NK-92 treated with Interleukin-12 subunit alpha and Interleukin-12 subunit beta, amount 100 ng/mL, for 24 hours (cell line): ENCODE data around the gene SERPING1.

Experiments used
- DNase-seq: peaks from one replicate; lab custom pipeline; 2025; lab: John Stamatoyannopoulos, UW

The SERPING1 gene

GRCh38 chr11:57597916-57598830 is 688 bp downstream of the SERPING1 start:
- no peak for DNase-seq

DNA sequence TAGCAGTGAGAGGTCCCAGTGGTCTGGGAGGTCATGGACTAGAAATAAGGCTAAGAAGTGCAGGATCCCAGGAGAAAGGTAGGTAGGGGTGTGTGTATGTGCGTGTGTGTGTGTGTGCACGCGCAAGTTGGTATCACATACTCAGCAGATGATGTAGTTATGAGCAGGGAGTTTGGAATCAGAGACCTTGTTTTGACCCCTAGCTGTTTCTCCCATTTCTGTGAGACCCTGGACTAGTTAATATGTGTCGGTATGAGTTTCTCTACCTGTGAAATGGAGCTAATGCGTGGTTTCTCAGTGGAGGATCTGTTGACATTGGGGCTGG is 1.3 kb downstream of the SERPING1 start:
- DNase-seq = no peak

DNA sequence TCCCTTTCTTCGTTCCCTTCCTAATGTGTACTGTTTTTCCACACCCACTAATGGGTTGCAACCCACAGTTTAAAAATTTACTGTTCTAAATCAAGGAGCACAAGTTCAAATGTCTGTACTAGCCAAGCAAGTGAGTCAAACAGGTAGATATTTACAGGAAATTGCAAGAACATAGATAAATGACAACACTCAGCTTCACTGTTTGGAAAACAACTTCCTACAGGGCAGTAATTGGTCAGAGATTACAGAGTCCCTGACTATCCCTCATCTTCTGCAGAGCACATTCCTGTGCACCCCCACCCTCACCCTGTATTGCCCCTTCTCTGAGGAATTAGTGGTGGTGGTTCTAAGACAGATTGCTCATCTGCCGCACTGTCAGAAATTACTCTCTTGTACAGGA is 1.9 kb downstream of the SERPING1 start:
- DNase-seq = no peak

GRCh38 chr11:57601297-57601696 is 3.8 kb downstream of the SERPING1 start:
- DNase-seq = no peak

- DNase-seq = no peak
Observed at GRCh38 chr11:57604296-57605027, 7.0 kb downstream of the SERPING1 start.

DNA sequence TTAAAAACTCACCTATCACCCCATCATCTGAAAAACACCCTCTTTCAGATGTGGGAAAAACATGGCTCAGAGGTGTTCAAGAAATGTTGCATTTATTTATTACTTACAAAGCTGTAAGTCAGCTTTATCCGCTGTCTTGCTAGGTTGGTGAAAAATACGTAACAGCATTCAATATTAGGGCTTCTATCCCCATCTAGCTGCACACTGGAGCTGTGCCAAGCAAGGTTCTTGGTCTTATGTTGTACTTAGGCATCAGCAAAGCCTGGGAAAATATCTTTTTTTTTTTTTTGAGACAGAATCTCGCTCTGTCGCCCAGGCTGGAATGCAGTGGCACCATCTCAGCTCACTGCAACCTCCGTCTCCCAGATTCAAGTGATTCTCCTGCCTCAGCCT is 7.5 kb downstream of the SERPING1 start:
- no peak for DNase-seq

DNA sequence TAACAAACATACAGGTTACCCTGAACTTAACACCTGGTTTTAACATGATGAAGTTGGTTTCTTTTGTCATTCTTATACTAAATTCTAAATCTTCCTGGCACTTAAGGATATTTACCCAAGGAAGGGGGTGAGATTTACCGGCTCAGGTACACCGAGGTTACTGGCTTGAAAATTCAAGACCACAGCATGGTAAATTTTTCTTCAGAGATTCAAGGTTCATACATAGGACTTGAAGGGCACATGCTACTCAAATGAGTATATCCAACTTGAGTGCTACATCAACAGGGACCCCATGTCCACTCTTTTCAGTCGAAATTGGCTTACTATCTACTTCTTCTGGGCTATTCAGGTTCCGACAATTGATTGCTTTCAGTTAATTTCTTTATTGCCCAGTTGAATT is 12.7 kb downstream of the SERPING1 start:
- no peak for DNase-seq

DNA sequence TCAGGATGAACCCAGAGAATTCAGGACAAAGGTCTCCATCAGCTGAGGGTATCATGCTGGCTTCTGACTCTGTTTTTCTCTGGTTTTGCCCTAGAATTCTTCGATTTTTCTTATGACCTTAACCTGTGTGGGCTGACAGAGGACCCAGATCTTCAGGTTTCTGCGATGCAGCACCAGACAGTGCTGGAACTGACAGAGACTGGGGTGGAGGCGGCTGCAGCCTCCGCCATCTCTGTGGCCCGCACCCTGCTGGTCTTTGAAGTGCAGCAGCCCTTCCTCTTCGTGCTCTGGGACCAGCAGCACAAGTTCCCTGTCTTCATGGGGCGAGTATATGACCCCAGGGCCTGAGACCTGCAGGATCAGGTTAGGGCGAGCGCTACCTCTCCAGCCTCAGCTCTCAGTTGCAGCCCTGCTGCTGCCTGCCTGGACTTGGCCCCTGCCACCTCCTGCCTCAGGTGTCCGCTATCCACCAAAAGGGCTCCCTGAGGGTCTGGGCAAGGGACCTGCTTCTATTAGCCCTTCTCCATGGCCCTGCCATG is 16.8 kb downstream of the SERPING1 start:
- DNase-seq = no peak

GRCh38 chr11:57615308-57615707 is 17.8 kb downstream of the SERPING1 start:
- no peak for DNase-seq

DNA sequence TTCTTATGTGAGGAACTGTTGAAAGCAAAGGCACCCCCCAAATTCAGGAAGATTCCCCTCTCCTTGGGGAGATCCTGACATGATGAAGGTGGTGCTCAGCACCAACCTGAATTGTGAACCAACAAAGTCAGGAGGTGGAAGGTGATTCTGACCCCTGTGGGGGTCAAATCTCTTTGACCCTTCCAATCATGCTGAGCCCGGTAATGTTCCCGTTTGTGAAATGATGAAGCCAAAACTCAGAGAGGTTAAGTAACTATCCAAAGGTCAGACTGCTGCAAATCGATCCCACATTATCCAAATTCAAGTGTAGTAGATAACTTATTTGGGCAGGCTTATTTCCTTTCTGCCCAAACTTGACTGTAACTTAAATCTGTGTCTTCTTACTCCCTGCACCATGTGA is 19.1 kb downstream of the SERPING1 start:
- DNase-seq = no peak

DNA sequence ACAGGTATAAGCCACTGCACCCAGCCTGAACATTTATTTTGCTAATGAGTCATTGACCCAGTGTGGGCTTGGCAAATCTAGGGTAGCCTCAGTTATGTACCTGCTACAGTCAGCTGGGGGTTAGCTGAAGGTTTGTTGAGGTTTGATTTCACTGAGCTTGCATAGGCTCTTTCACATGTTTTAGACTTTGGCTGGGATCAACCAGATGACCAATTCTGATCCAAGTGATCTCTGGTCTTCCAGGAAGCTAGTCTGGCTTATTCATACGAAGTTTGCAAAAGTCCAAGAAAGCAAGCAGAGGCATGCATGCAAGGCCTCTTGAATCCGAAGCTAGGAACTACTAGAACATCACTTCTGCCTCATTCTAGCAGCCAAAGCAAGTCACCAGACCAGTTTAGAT is 21.0 kb downstream of the SERPING1 start:
- no peak for DNase-seq

- no peak for DNase-seq
Observed at GRCh38 chr11:57619331-57619730, 21.8 kb downstream of the SERPING1 start.

DNA sequence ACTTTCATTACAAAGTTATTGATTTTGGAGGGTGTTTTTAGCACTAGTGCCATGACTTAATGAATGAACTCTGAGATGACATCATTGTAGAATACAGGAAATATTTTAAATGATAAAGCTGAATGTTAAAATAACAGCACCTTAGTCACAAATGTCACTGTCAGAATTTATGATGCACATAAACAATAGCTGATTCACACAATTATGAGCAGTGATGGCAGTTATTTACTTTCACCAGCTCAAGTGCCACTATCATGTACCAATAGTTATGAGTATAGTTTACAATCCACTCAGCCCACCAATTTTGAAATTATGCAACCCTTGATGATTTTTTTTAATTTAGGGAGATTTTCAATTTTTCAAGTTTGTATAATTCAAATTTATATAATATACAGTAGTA is 23.0 kb downstream of the SERPING1 start:
- DNase-seq = no peak

- DNase-seq = no peak
Observed at GRCh38 chr11:57622263-57622662, 24.8 kb downstream of the SERPING1 start.

DNA sequence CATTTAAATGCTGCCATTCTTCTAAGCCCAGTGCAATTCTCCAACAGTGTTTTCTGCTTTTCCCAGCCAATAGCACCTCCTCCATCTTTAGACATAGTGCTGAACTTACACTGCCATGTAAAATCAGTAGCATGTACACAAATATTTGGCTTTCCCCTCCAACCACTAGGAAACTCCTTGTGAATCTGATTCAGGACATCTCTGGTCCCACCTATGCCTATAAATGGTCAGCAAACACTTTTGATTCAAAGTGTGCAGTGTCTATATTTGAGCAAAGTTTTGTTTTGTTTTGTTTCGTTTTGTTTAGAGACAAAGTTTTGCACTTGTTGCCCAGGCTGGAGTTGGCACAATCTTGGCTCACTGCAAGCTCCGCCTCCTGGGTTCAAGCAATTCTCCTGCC is 27.4 kb downstream of the SERPING1 start:
- DNase-seq = no peak

DNA sequence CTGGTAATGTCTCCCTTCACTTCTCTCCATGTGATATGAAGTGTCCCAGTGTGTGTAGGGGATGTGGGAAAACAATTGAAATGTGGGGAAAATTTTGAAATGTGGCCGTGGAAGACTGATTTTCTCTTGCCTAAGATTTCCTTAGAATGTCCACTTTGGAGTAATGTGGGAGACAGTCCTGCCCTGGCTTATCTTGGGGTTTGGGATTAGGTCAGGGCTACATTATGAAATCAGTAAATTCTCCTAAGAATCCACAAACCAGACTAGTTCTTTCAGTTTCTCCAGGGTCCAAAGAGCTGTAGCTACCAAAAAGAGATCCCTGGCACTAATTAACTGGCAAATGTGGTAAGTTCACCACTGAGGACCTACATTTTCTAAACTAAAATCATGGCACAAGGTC is 29.4 kb downstream of the SERPING1 start:
- DNase-seq = no peak

GRCh38 chr11:57630171-57630570 is 32.7 kb downstream of the SERPING1 start:
- no peak for DNase-seq

DNA sequence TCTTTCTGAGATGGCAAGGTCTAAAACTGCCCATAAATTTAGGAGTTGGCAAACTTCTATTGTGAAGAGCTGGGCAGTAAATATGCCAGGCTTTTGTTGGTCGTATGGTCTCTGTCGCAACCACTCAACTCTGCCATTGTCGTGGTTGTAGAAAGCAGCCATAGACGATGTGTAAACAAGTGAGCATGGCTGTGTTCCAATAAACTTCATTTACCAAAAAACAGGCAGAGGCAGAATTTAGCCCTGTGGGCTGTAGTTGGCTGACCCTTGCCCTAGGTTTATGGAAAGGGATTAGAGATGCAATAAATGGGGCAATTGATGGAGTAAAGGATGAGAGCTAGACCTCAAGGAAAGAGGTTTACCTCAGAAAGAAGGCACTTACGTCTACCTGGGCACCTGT is 34.6 kb downstream of the SERPING1 start:
- DNase-seq = no peak

DNA sequence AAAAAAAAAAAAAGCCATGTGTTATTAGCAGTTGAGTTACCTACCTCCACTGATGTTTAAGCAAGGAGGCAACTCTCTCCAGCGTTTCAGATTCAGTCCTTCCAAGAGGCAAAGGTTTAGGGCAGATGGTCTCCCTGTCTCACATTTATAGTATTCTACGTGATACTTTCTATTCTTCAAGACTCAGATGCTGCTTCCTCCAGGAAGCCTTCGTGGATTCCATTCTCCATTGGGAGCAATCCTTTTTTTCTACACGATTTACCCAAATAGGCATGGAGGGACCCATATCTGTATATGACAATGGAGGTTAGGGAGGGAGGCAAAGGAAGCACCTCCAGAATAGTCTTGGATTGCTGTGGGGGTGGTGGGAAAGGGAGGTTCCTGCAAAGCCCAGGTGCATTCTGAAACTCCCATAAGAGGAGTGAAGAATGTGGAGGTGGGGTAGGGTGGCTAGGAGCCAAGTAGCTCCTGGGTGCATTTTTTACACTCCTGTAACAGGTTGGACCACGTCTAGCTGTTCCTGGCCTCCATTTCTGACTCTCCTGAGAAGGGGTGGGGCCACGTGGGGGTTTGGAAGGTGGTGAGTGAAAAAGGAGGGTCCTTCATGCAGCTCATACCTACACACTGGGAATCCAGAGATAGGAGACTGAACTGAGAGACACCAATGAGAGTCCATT is 36.0 kb downstream of the SERPING1 start:
- DNase-seq = no peak

DNA sequence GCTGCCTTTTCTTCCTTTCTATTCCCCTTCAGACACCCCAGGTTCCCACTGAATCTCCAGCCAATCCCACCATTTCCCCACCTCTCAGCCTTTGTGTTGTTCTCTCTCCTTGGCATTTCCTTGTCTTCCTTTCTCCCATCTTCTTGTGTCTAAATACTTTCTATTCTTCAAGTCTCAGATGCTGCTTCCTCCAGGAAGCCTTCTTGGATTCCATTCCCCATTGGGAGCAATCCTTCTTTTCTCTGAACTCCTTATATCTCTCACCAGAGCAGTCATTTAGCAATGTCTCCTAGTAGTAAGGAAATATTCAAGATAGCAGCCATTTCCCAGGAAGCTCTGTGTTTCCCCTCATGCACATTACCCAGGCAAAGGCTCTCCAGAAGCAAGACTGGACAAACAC is 36.8 kb downstream of the SERPING1 start:
- no peak for DNase-seq

DNA sequence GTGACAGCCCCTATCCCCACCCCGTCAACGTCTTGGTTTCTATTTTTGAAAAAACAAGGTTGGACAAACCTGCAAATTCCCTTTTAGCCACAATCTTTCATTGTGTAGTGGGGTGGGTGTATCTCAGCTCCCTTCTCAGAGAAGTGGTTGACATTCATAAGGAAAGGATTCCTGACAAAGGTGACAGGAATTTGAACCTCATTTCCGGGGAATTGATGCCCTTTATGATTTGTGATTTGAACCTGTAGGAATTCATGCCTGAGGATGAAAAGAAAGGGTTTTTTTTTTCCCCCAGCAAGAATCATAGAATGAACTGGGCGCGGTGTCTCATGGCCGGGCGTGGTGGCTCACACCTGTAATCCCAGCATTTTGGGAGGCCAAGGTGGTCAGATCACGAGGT is 37.8 kb downstream of the SERPING1 start:
- no peak for DNase-seq

- DNase-seq = no peak
Observed at GRCh38 chr11:57637626-57638004, 40.1 kb downstream of the SERPING1 start.
